SK-N-MC (cell line): ENCODE data around the gene EDARADD.

Source experiments
- EZH2 ChIP-seq: fragments of 200-600 bp; sonication (generic); IDR thresholded peaks from one replicate; pipeline ENCODE4 v1.6.1; 2017; ENCODE audit warnings: antibody characterized with exemption
- POLR2AphosphoS5 ChIP-seq: IDR thresholded peaks from 2 replicates; pipeline ENCODE4 v1.6.1; 2012; ENCODE audit warnings: mild to moderate bottlenecking, low read depth, low read length, borderline replicate concordance

DNA sequence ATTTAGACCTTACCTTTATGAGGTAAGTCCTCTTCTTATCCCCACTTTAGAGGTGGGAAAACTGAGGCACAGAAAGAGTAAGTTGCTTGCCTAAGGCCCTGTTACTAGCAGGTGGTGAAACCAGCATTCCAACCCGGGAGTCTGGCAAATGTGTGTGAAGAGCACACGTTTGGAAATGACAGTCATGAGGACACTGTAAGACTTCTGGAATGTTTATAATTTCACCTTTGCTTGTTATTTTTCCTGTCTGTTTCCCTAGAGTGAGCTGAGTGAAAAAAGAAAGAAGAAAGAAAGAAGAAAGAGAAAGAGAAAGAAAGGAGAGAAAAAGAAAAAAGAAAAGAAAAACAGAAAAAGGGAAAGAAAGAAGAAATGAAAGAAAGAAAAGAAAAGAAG, 108.5 kb downstream of the EDARADD start:
- TF ChIP-seq POLR2AphosphoS5 (no peak), EZH2 (no peak)
